BJ (cell line): Measurements from ENCODE around the gene TCF4. TPM values are rescaled to one million over a fixed set of nuclear protein-coding genes. Genes with fewer than 3 reads are reported as not detected.

Source experiments
- CTCF ChIA-PET: fragments of 350-600 bp; formaldehyde crosslinking; extraction: SDS; loops from one replicate; lab custom pipeline; 2021; ENCODE audit warnings: antibody characterized with exemption, inconsistent platforms; lab: Yijun Ruan, JAX
- POLR2A ChIA-PET: fragments of 300-600 bp; sonication (Branson Sonifier 250); formaldehyde crosslinking; extraction: SDS; loops from one replicate; lab custom pipeline; 2021; ENCODE audit warnings: antibody characterized with exemption; lab: Charles Lee
- DNase-seq: peaks from one replicate; pipeline ENCODE4 v3.0.0-alpha.2; 2011; ENCODE audit warnings: low read depth
- H3K27me3 ChIP-seq: 2 replicates; pipeline ENCODE4 v1.6.0; 2011; ENCODE audit warnings: low read length; ENCODE audit not compliant: control insufficient read depth, insufficient read depth
- H3K36me3 ChIP-seq: 2 replicates; pipeline ENCODE4 v1.5.1; 2011; ENCODE audit warnings: low read length; ENCODE audit not compliant: control insufficient read depth, insufficient read depth
- H3K4me3 ChIP-seq: 2 replicates; pipeline ENCODE4 v1.5.1; 2011; ENCODE audit warnings: low read depth, mild to moderate bottlenecking, control low read depth, low read length
- polyA plus RNA-seq: library from polyadenylated mRNA; depleted of rRNA; stranded (reverse); fragments of >200 nt; gene quantifications from 2 replicates; pipeline ENCODE4 v1.2.3, GENCODE V29; 2011
- TF ChIP-seq, protein P1 (sequence below): IDR thresholded peaks from 2 replicates; pipeline ENCODE4 v1.5.1; 2011; ENCODE audit warnings: low read depth, mild to moderate bottlenecking, control low read depth, inconsistent platforms, low read length, moderate library complexity; ENCODE audit not compliant: insufficient read depth

TCF4 gene
- polyA plus RNA-seq, 1 experiment = 65.8 TPM

DNA sequence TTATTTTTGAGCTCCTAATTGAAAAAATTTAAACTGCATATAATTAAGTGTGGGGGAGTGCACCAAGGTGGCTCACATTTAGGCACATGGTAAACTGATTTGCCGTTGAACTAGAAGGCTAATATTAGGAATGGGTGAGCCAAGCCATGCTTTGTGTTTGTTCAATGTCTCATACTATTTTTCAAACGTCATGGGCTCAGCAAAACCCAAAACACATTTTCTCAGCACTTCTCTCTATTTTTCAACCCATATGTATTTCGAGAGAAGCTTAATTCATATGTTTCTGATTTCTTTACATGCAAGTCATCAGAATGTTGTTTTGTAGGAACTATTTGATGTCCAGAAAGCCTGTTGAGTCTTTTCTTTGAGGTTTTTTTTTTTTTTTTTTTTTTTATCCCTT, 291.2 kb downstream of the TCF4 start:
- POLR2A ChIA-PET = no interaction called here
- H3K27me3 ChIP-seq = no peaks in the 10 kb centered on the region
- H3K36me3 ChIP-seq = no peaks in the 10 kb centered on the region
- CTCF ChIA-PET = interaction anchor here (0.7 to 2.1 kb wide), 2 partner anchors 17 to 62 kb away, joined by 3 to 8 read pairs; no protein-coding TSS in a partner anchor
- H3K4me3 ChIP-seq = no peak overlapping the region
- DNase-seq = no peak
- TF ChIP-seq, protein P1, sequence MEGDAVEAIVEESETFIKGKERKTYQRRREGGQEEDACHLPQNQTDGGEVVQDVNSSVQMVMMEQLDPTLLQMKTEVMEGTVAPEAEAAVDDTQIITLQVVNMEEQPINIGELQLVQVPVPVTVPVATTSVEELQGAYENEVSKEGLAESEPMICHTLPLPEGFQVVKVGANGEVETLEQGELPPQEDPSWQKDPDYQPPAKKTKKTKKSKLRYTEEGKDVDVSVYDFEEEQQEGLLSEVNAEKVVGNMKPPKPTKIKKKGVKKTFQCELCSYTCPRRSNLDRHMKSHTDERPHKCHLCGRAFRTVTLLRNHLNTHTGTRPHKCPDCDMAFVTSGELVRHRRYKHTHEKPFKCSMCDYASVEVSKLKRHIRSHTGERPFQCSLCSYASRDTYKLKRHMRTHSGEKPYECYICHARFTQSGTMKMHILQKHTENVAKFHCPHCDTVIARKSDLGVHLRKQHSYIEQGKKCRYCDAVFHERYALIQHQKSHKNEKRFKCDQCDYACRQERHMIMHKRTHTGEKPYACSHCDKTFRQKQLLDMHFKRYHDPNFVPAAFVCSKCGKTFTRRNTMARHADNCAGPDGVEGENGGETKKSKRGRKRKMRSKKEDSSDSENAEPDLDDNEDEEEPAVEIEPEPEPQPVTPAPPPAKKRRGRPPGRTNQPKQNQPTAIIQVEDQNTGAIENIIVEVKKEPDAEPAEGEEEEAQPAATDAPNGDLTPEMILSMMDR = no peak

DNA sequence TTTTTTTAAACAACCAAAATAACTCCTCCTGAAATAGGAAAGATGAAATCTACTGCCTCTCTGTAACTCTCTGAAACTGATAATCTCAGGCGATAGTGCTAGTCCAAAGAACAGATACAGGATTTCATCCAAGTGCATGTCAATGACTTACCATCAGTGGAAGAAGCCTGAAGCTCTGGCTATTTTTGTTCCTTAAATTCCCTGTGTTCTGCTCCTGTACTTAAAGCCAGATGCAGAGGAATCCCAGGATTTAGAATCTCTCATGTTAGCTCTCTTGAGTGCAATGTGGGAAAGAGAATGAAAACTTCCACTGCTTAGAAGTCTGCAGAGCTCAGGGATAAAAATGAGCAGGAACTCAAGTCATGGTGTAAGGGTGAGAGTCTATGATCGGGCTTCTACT, 291.9 kb downstream of the TCF4 start:
- Histone ChIP-seq H3K4me3 (no peak overlapping the region), H3K27me3 (no peaks in the 10 kb centered on the region), H3K36me3 (no peaks in the 10 kb centered on the region)
- TF ChIP-seq, protein P1 = no peak
- ChIA-PET POLR2A (interaction anchor here (0.7 kb wide), 1 partner anchor 468 kb away, joined by 5 read pairs; no protein-coding TSS in a partner anchor), CTCF (interaction anchor here (0.7 to 2.1 kb wide), 4 partner anchors 9 to 187 kb away, joined by 3 to 8 read pairs (median 3); no protein-coding TSS in a partner anchor)
- no peak for DNase-seq

DNA sequence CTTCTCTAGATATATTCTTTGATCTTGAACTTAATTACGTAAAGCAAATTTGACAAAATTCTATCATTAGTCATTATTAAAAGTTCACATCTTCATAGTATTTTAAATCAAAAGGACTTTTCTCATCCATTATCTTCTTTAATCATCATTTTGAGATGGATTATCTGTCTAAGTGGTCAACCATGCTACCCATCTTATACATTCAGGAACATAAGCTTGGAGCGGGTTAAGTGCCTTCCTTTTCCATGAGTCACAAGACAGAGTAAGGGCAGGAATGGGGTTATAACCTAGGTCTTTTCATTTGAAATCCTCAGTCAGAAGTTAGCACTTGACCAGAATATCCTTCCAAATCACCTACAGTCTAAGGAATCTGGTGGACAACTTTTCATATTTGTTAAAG, 297.1 kb downstream of the TCF4 start:
- CTCF ChIA-PET = interaction anchor here (0.6 kb wide), 1 partner anchor 31 kb away, joined by 3 read pairs; no protein-coding TSS in a partner anchor
- H3K27me3 ChIP-seq = no peaks in the 10 kb centered on the region
- H3K36me3 ChIP-seq = no peaks in the 10 kb centered on the region
- no peak overlapping the region for H3K4me3 ChIP-seq
- TF ChIP-seq, protein P1 = no peak
- POLR2A ChIA-PET = no interaction called here
- DNase-seq = no peak

DNA sequence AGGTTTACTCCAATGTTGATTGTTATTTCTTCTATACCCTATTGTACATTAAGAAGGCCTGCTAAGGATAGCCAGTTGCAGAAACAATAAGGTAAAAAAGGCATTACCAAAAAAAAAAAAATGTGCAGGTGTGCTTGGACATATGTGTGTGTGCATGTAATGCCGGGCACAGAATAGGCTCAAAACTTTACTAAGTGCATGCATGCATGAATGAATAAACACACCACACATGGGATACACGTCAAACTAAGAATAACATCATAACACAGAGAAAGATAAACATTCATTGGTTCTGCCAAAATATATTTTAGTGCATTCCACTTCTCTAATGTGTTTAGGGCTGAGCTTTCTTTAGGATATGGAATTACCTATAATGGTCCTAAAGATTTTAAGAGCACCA, 298.2 kb downstream of the TCF4 start:
- ChIA-PET CTCF (no interaction called here), POLR2A (no interaction called here)
- no peak for DNase-seq
- Histone ChIP-seq H3K27me3 (no peaks in the 10 kb centered on the region), H3K36me3 (no peaks in the 10 kb centered on the region; the same call in 1 of the 2 replicates), H3K4me3 (no peak overlapping the region)
- TF ChIP-seq, protein P1 = no peak

DNA sequence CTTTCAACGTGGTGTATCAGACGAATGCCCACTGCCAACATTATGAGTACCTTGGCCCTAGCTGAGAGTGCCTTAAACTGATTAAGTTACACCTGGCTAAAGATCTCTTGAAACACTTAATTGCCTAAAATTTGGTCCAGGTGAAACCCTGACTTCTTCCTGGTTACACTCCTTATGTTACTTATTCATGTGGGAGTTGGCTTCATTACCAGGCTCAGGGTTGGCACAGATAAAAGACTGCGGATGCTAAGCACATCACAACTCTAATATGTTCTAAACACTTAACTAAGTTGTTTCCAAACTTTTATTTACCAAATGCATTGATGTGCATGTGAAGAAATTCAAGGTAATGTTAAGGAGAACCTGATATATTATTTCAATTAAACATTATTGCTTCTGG, 298.9 kb downstream of the TCF4 start:
- no peaks in the 10 kb centered on the region for H3K27me3 ChIP-seq
- no peak for DNase-seq
- H3K36me3 ChIP-seq = no peaks in the 10 kb centered on the region; the same call in 1 of the 2 replicates
- ChIA-PET CTCF (interaction anchor here (1.3 to 4.0 kb wide), 2 partner anchors 10 to 54 kb away, joined by 4 to 12 read pairs; no protein-coding TSS in a partner anchor), POLR2A (interaction anchor here (0.5 kb wide), 1 partner anchor 739 kb away, joined by 3 read pairs; no protein-coding TSS in a partner anchor)
- TF ChIP-seq, protein P1 = no peak
- H3K4me3 ChIP-seq = no peak overlapping the region
